ENCODE measurements around the gene CABLES1.
A peak's percentile ranks its signal among the peaks of the same experiment; 100 is the strongest.
"Not testable (repeated sequence)": the region's sequence is repeated elsewhere in the genome, so short reads cannot be mapped to it uniquely, and the experiment has no call there.

CABLES1 gene

GRCh38 chr18:23134780-23135549 lies at the start of gene CABLES1:
TSS of gene CABLES1 (plus strand) at chr18:23135485. CDS start at chr18:23135763, 278 bp downstream.
- no peak for DNase-seq

GRCh38 chr18:23087352-23087751 lies 47.9 kb upstream of the CABLES1 start:
- no peak for DNase-seq

DNA sequence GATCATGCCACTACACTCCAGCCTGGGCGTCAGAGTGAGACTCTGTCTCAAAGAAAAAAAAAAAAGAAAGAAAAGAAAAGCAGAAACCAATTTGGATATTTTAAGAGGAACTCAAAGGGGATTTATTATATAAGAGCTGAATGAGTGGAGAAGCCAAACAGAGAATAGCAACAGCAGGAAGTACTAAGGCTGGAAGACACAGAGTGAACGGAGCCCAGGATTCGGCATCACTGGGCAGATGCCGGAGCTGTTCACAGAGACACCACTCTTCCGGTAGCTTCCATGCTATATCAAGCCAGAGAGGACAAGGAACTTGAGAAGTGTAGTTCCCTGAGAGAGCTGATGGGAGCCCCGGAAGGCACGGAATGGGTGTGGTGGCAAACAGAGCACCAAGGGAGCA lies 47.0 kb upstream of the CABLES1 start:
- DNase-seq = no peak

GRCh38 chr18:23091017-23091993 lies 44.0 kb upstream of the CABLES1 start:
- DNase-seq = not testable (repeated sequence)

DNA sequence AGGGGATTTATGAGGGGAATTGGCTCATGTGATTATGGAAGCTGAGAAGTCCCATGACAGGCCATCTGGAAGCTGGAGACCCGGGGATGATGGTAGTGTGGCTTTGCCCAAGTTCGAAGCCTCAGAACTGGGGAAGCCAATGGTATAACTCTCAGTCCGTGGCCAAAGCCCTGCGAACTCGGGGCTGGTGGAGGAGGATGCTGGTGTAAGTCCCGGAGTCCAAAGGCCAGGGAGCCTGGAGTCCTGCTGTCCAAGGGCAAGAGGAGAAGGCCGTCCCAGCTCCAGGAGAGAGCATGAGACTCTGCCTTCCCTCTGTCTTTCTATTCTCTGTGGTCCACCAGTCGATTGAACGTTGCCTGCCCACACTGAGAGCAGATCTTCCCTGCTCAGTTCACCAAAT lies 43.2 kb upstream of the CABLES1 start:
- DNase-seq = no peak

- not testable (repeated sequence) for DNase-seq
These were observed 42.2 kb upstream of the CABLES1 start for GRCh38 chr18:23093130-23093529.

DNA sequence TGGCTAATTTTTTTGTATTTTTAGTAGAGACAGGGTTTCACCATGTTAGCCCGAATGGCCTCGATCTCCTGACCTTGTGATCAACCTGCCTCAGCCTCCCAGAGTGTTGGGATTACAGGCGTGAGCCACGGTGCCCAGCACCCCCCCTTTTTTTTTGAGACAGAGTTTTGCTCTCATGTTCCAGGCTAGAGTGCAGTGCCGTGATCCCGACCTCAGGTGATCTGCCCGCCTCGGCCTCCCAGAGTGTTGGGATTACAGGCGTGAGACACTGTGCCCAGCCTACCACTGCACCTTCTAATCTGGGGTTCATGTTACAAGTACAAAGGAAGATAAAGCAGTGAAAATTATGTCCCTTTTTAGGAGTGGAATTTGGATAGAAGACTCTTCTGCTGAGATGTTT lies 41.5 kb upstream of the CABLES1 start:
- no peak for DNase-seq

DNA sequence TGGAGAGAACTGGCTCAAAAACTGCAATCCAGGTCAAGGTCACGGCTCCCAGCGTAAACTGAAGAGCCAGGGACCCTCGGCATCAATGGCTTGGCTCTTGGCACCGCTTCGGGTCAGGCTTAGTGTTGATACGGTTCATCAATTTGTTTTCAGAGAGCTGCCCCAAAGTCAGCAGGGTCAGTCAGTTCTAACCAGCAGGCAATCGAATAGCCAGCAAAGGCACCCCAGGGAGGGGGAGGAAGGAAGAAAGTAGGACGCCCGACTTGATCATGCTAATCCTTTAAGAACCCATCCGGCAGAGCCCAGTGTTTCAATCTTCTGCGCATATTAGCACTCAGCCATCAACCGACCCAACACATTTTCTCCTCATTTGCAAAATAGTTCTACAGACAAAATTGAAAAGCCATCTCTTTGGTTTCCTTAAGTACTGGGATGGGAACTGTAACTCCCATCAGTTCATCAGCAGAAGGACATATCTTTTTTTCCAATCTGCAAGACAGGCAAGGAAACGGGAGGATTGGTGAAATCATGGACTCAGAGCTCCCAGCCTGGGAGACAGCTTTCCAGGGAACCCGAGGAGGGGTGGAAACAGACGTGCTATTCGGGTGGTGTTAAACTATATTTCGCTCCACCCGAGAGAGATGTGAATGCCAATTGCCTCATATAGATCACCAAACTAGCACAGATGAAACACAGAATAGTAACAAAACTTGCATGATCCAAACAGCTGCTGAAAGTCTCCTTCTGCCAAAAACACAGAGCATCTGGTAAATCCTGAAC lies 40.7 kb upstream of the CABLES1 start:
- DNase-seq = no peak

DNA sequence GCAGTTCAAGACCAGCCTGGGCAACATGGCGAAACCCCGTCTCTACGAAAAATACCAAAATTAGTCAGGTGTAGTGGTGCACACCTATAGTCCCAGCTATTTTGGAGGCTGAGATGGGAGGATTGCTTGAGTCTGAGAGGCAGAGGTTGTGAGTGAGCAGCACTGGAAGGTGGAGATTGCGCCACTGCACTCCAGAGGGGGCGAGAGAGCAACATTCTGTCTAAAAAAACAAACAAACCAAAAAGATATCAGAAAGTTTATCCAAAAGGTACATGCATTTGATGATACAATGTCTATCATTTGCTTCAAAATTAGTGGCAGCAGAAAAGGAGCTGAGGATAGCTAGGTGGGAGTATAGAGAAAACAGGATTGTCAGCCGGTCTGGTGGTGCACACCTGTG lies 39.8 kb upstream of the CABLES1 start:
- DNase-seq = no peak

DNA sequence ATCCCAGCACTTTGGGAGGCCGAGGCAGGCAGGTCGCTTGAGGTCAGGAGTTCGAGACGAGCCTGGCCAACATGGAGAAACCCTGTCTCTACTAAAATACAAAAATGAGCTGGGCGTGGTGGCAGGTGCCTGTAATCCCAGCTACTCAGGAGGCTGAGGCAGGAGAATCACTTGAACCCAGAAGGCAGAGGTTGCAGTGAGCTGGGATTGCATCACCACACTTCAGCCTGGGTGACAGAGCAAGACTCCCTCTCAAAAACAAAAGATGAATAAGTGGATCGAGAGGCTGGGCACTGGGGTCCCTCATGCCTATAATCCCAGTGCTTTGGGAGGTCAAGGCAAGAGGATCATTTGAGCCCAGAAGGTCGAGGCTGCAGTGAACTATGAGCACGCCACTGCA lies 38.3 kb upstream of the CABLES1 start:
- not testable (repeated sequence) for DNase-seq

- DNase-seq = no peak
These were observed 35.7 kb upstream of the CABLES1 start for GRCh38 chr18:23099621-23100020.

DNA sequence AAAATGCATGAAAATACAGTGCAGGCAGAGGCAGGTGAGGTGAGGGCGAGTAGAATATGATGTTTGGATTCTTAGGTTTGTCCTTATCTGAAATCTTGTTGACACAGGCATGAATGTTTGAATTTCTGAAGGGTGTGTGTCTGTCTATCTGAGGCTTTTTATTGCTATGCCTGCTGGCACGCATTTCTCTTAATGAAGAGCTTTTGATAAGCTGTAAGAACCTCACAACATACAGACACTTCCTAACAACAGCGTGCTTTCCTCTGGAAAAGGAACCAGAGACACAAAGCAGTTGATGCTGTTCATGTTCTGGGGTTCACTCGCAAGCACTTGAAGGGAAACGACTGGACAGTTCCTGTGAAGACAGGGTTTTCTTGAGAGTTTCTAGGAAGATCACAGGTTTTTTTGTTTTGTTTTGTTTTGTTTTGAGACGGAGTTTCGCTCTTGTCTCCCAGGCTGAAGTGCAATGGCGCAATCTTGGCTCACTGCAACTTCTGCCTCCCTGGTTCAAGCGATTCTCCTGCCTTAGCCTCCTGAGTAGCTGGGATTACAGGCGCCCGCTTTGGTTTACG lies 33.3 kb upstream of the CABLES1 start:
- DNase-seq = no peak

DNA sequence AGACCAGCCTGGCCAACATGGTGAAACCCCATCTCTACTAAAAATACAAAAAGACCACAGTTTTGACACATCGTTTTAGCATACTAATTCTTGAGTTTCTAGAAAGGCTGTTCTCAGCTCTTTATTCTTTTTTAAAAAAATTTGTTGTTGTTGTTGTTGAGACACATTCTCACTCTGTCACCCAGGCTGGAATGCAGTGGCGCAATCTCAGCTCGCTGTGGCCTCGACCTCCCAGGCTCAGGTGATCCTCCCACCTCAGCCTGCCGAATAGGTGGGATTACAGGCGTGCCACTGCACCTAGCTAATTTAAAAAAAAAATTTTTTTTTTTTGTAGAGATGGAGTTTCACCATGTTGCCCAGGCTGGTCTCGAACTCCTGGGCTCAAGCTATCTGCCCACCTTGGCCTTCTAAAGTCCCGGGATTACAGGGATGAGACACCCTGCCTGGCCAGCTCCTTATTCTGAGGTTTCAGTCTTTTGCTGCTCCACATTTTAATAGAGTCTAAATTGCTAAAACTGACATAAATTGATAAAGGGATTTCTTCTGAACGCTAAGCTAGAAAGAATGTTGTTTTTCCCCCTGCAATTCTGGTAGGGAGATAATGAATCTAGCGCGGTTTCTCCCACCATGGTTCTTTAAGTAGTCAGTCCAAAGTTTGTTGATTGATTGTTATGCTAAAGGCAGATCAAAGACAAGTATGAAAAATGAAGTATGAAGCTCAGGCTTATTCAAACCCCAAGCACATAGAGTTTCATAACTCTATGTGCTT lies 32.6 kb upstream of the CABLES1 start:
- DNase-seq = no peak

- no peak for DNase-seq
These were observed 31.8 kb upstream of the CABLES1 start for GRCh38 chr18:23103449-23103848.

DNA sequence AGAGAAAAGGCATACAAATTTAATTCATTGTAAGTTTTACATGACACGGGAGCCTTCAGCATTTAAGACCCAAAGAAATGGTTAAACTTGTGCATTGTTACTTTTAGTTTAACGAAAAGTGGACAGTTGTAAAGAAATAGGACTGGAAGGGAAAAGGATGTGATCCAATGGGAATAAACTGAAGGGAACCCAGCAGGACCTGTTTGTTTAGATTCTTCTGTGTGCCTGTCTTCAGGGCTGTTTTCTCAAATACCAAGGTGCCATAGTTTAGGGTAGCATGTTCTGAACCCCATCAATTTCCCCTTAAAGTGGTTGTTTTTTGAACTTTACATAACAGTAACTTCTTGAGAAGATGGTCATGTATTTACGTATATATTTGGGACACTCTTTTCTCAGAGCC lies 30.3 kb upstream of the CABLES1 start:
- DNase-seq = no peak

DNA sequence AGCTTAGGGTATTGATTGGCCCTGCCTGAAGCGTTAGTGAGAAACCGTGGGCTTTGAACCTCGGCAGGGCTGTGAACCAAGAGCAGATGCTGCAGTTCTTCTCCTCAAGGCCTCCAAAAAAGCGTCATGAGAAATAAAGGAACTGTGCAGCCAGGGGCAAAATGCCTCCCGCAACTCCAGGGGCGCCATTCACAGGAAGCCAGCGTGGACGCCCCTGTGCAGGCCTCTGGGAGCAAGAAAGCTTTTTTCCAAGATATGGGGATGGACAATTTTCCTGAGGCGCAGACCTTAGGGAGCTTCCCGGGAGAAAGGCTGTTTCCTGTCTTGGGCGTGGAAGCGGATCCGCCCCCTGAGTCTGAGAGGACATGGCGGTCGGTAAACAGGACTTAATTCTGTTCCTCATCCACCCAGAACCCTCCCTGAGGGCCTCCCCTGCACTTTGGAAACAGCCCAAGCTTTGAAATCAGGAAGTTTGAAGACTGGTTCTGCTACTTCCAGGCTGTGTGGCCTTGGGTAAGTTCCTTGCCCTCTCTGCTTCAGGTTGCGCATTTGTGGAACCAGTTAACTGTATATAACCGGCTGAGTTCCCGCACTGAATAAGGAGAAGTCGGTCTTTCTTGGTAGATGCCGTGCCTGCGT lies 29.6 kb upstream of the CABLES1 start:
- DNase-seq = no peak

- no peak for DNase-seq
These were observed 28.7 kb upstream of the CABLES1 start for GRCh38 chr18:23106575-23106974.

DNA sequence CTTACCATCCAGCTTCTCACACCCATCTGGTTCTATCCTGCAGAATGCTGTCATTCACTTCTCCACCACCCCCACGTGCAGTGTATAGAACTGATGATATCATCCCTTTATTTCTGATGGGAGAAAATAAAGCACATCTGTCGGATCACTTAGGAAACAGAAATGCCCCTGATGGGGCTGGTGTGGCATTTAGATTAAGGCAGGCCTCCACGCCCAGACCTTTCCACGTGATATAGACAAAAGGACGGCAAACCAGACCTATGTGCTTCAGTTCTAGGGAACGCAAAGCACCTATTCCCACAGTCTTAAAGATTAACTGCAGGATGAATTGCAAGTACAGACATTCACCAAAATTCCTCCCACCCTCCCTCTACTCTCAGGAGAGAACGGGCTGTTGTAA lies 27.6 kb upstream of the CABLES1 start:
- DNase-seq = no peak

DNA sequence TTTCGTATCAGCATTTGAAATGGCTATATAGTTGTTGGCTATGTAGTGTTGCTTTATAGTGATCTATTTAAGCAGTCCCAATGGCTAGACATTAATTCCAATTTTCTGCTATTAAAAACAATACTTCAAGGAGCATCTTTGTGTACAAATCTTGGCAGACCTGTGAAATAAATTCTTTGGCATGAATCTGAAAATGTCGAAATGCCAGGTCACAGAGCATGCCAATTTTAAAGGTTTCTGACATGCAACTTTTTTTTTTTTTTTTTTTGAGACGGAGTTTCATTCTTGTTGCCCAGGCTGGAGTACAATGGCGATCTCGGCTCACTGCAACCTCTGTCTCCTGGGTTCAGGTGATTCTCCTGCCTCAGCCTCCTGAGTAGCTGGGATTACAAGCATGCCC lies 26.8 kb upstream of the CABLES1 start:
- DNase-seq = no peak

- DNase-seq = not testable (repeated sequence)
These were observed 26.1 kb upstream of the CABLES1 start for GRCh38 chr18:23109163-23109562.

DNA sequence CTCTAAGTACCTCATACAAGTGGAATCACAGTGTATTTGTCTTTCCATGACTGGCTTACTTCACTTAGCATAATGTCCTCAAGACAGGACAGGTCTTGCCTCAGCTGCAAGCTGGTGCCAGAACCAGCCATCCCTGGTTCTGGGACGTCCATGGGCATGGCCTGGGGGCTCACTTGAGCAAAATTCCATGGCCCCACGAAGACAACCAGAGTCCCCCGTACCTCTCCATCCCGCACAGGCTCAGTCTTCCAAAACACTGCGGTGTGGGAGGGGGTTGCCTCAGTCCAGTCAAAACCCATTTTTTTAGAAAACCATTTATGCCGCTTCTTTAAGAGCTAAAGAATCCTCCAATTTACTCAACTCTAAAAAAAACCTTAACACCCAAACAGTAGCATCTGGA lies 21.7 kb upstream of the CABLES1 start:
- DNase-seq = peak; percentile 5

All from NCI-H187 treated with DMSO at 0.1 percent for 48 hours (cell line).